RWPE2 (cell line): ENCODE measurements around the gene ZNF25.

ENCODE experiments used
- ATAC-seq: fragments of 200-7000 bp; cut with Tn5 transposase; 3 replicates; pipeline ENCODE4 v1.9.1; 2021; ENCODE audit warnings: low read depth
- DNase-seq: peaks from one replicate; pipeline ENCODE4 v3.0.0-alpha.2; 2020; ENCODE audit warnings: low spot score
- H3K27ac ChIP-seq: fragments of 450-650 bp; 2 replicates; pipeline ENCODE4 v1.5.1; 2017; ENCODE audit warnings: mild to moderate bottlenecking; ENCODE audit not compliant: poor library complexity, severe bottlenecking
- H3K27me3 ChIP-seq: fragments of 250-450 bp; sonication (Bioruptor Pico); 2 replicates; pipeline ENCODE4 v1.5.1; 2021; ENCODE audit warnings: mild to moderate bottlenecking, moderate library complexity; ENCODE audit not compliant: insufficient read depth, poor library complexity, severe bottlenecking
- H3K36me3 ChIP-seq: fragments of 250-450 bp; sonication (Bioruptor Pico); 2 replicates; pipeline ENCODE4 v1.5.1; 2020; ENCODE audit warnings: low read depth, mild to moderate bottlenecking, moderate library complexity
- H3K4me1 ChIP-seq: fragments of 250-450 bp; sonication (Bioruptor Pico); 2 replicates; pipeline ENCODE4 v1.5.1; 2021; ENCODE audit warnings: mild to moderate bottlenecking, moderate library complexity; ENCODE audit not compliant: insufficient read depth, poor library complexity, severe bottlenecking
- H3K4me3 ChIP-seq: fragments of 250-450 bp; sonication (Bioruptor Pico); 2 replicates; pipeline ENCODE4 v1.5.1; 2021; ENCODE audit warnings: mild to moderate bottlenecking, moderate library complexity; ENCODE audit not compliant: severe bottlenecking
- H3K9me3 ChIP-seq: fragments of 250-450 bp; sonication (Bioruptor Pico); 2 replicates; pipeline ENCODE4 v1.5.1; 2021; ENCODE audit warnings: mild to moderate bottlenecking, moderate library complexity; ENCODE audit not compliant: severe bottlenecking
- TF ChIP-seq, protein P1 (sequence below): fragments of 450-650 bp; IDR thresholded peaks from one replicate; pipeline ENCODE4 v1.5.1; 2017; ENCODE audit warnings: mild to moderate bottlenecking, moderate library complexity; ENCODE audit not compliant: poor library complexity, severe bottlenecking

Gene ZNF25

DNA sequence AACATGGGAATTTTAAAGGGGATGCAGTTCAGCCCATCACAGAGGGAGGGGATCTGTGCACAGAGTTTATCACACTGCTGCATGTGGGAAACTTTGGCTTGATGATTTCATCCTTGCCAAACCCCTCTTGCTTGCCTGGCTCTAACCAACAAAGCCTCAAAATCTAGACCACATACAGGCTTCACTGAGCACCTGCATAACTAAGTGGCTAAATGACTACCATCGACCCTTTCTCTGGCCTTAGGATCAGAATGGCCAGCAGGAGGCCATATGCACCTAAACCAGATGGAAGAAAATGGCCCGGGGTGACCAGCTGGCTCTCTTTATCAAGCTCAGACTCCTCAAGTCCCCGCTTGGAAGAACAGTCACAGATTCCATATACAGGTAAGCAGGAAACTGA is 15.6 kb upstream of the ZNF25 start:
- H3K36me3 ChIP-seq = no peaks in the 10 kb centered on the region
- no peak overlapping the region for H3K4me3 ChIP-seq
- H3K9me3 ChIP-seq = no peaks in the 10 kb centered on the region
- no peaks in the 10 kb centered on the region for H3K4me1 ChIP-seq
- H3K27me3 ChIP-seq = no peaks in the 10 kb centered on the region
- TF ChIP-seq, protein P1, sequence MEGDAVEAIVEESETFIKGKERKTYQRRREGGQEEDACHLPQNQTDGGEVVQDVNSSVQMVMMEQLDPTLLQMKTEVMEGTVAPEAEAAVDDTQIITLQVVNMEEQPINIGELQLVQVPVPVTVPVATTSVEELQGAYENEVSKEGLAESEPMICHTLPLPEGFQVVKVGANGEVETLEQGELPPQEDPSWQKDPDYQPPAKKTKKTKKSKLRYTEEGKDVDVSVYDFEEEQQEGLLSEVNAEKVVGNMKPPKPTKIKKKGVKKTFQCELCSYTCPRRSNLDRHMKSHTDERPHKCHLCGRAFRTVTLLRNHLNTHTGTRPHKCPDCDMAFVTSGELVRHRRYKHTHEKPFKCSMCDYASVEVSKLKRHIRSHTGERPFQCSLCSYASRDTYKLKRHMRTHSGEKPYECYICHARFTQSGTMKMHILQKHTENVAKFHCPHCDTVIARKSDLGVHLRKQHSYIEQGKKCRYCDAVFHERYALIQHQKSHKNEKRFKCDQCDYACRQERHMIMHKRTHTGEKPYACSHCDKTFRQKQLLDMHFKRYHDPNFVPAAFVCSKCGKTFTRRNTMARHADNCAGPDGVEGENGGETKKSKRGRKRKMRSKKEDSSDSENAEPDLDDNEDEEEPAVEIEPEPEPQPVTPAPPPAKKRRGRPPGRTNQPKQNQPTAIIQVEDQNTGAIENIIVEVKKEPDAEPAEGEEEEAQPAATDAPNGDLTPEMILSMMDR = no peak
- H3K27ac ChIP-seq = no peak overlapping the region
- DNase-seq (no peak), ATAC-seq (no peak)

- Histone ChIP-seq H3K9me3 (no peaks in the 10 kb centered on the region), H3K4me3 (no peak overlapping the region), H3K27ac (no peak overlapping the region), H3K36me3 (no peaks in the 10 kb centered on the region), H3K4me1 (no peaks in the 10 kb centered on the region), H3K27me3 (no peaks in the 10 kb centered on the region)
- TF ChIP-seq, protein P1 = no peak
- DNase-seq = no peak
- no peak for ATAC-seq
Observed at GRCh38 chr10:37991655-37992054, 15.2 kb upstream of the ZNF25 start.

DNA sequence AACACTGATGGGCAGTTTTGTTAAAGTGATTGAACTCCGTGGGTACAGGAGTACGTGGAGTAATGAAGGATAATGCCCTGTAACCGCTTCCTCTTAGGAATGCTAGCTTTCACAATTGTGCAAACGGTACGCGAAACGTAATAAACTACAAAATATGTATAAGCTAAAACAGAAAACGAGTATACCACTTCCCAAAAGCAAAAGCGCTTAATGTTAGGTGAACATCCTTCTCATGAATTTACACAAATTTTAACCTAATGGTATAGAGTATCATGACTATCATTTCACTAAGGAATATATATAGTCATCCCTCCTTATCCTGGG is 395 bp upstream of the ZNF25 start:
- ATAC-seq (no peak), DNase-seq (no peak)
- H3K27ac ChIP-seq = no peak overlapping the region
- TF ChIP-seq, protein P1 = peak; percentile 69
- no peaks in the 10 kb centered on the region for H3K4me1 ChIP-seq
- H3K9me3 ChIP-seq = no peaks in the 10 kb centered on the region
- no peaks in the 10 kb centered on the region for H3K27me3 ChIP-seq
- no peaks in the 10 kb centered on the region for H3K36me3 ChIP-seq
- H3K4me3 ChIP-seq = peak overlapping the region; percentile 66

GRCh38 chr10:37975401-37975991 is 951 bp downstream of the ZNF25 start:
- TF ChIP-seq, protein P1 = no peak
- Histone ChIP-seq H3K27ac (peak overlapping the region; percentile 61), H3K27me3 (no peaks in the 10 kb centered on the region), H3K4me1 (no peaks in the 10 kb centered on the region), H3K36me3 (no peaks in the 10 kb centered on the region), H3K9me3 (no peaks in the 10 kb centered on the region), H3K4me3 (peak overlapping the region; percentile 66)
- ATAC-seq (no peak), DNase-seq (no peak)

DNA sequence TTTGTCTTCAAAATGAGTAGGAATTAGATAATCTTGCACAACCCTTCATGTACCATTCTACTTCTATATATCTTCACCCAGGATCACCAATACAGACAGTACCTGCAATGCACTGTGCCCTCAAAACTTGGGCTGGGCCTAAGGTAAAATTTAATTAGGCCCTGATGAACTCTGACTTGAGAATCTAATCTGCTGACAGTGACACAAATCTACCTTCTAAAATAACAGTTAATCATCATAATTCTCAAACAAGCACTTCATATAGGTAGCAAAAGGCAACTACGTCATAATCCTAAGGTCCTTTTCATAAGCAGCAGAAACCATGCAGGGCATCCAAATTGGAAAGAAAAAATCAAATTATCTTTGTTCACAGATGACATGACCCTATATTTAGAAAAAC is 4.1 kb downstream of the ZNF25 start:
- no peak overlapping the region for H3K4me3 ChIP-seq
- no peaks in the 10 kb centered on the region for H3K9me3 ChIP-seq
- ATAC-seq (no peak), DNase-seq (no peak)
- TF ChIP-seq, protein P1 = no peak
- no peaks in the 10 kb centered on the region for H3K36me3 ChIP-seq
- H3K27ac ChIP-seq = no peak overlapping the region
- no peaks in the 10 kb centered on the region for H3K27me3 ChIP-seq
- H3K4me1 ChIP-seq = no peaks in the 10 kb centered on the region
